NT2/D1 (cell line): ENCODE measurements around the gene BAZ2B.

Experiments used
- YY1 ChIP-seq: IDR thresholded peaks from 2 replicates; pipeline ENCODE4 v1.6.1; 2011; ENCODE audit not compliant: insufficient read length, insufficient read depth
- ZNF274 ChIP-seq: IDR thresholded peaks from 2 replicates; pipeline ENCODE4 v1.6.1; 2011; ENCODE audit warnings: mild to moderate bottlenecking, low read depth, low read length

- TF ChIP-seq ZNF274, result no peak
- TF ChIP-seq YY1, result no peak
These were observed 32.3 kb upstream of the BAZ2B start for GRCh38 chr2:159648643-159649042.
